Measurements from ENCODE around the gene ADCY7. TPM values are rescaled to one million over a fixed set of nuclear protein-coding genes. Genes with fewer than 3 reads are reported as not detected.
"Not testable (repeated sequence)": the region's sequence is repeated elsewhere in the genome, so short reads cannot be mapped to it uniquely, and the experiment has no call there.

ADCY7 gene
- total RNA-seq, 4 donors from 2014 or later = 4.6 to 44.9 (median 14.1) TPM

- 8 to 60% methylated on average over 2 to 6 of the region's 6 CpGs for WGBS, 2 donors (ENCODE audit: low coverage in 1 of 2)
- no peaks in the 10 kb centered on the region for H3K9me3 ChIP-seq
- no peak overlapping the region for H3K4me3 ChIP-seq
- no peaks in the 10 kb centered on the region for H3K27me3 ChIP-seq
- no peak overlapping the region for H3K27ac ChIP-seq
- no peak for DNase-seq
- TF ChIP-seq POLR2AphosphoS5 (IDR thresholded peaks at IDR 0.05) = no peak
- TF ChIP-seq EP300 (IDR thresholded peaks at IDR 0.05; ENCODE audit: low read depth) = no peak
- no peak for TF ChIP-seq POLR2A (IDR thresholded peaks at IDR 0.05)
- intact Hi-C loops (cut with DNase I; ENCODE audit: low total_unique reads) (no loop called here), in situ Hi-C loops (cut with MboI; ENCODE audit: low pct_ligation_motif_present in 1 of 4, low pct_unique_long_range_greater_than_20kb in 1 of 4, low sequenced_read_pairs in 3 of 4) (loop anchor here in 2 of 4 donors (25.0 kb wide), 2 partner anchors 127 to 427 kb away; partner anchors contain the start of gene BRD7 (in 1 of the 2))
- no peaks in the 10 kb centered on the region for H3K4me1 ChIP-seq
- no peaks in the 10 kb centered on the region for H3K36me3 ChIP-seq
These were observed 30.8 kb upstream of the ADCY7 start for GRCh38 chr16:50235581-50235980.

GRCh38 chr16:50238314-50238713, 28.0 kb upstream of the ADCY7 start:
- H3K4me3 ChIP-seq = no peak overlapping the region
- WGBS, 2 donors (ENCODE audit: low coverage in 1 of 2) = 99 to 100% methylated on average over 1 to 3 of the region's 3 CpGs

GRCh38 chr16:50238868-50239301, 27.5 kb upstream of the ADCY7 start:
- intact Hi-C loops (cut with DNase I; ENCODE audit: low total_unique reads) = no loop called here
- Histone ChIP-seq H3K36me3 (no peaks in the 10 kb centered on the region), H3K27ac (no peak overlapping the region), H3K27me3 (no peaks in the 10 kb centered on the region), H3K9me3 (no peaks in the 10 kb centered on the region), H3K4me1 (peaks cover 0 to 8% (median 5%) of the 10 kb centered on the region in 4 donors), H3K4me3 (no peak overlapping the region)
- TF ChIP-seq CTCF (IDR thresholded peaks at IDR 0.05) (no peak), POLR2AphosphoS5 (IDR thresholded peaks at IDR 0.05) (no peak), POLR2A (IDR thresholded peaks at IDR 0.05) (no peak), EP300 (IDR thresholded peaks at IDR 0.05; ENCODE audit: low read depth) (no peak)
- no peak for DNase-seq
- WGBS, 2 donors (ENCODE audit: low coverage in 1 of 2) = 57 to 65% methylated on average over 5 of the region's 5 CpGs
- in situ Hi-C loops (cut with MboI; ENCODE audit: low pct_ligation_motif_present in 1 of 4, low pct_unique_long_range_greater_than_20kb in 1 of 4, low sequenced_read_pairs in 3 of 4) = loop anchor here in 2 of 4 donors (25.0 kb wide), 2 partner anchors 123 to 423 kb away; partner anchors contain the start of gene BRD7 (in 1 of the 2)

More at GRCh38 chr16:50238314-50238713, 28.0 kb upstream of the ADCY7 start:
- Histone ChIP-seq H3K4me1 (peaks cover 0 to 8% (median 5%) of the 10 kb centered on the region in 4 donors), H3K27ac (no peak overlapping the region), H3K27me3 (no peaks in the 10 kb centered on the region), H3K36me3 (no peaks in the 10 kb centered on the region), H3K9me3 (no peaks in the 10 kb centered on the region)
- in situ Hi-C loops (cut with MboI; ENCODE audit: low pct_ligation_motif_present in 1 of 4, low pct_unique_long_range_greater_than_20kb in 1 of 4, low sequenced_read_pairs in 3 of 4) = loop anchor here in 2 of 4 donors (25.0 kb wide), 2 partner anchors 124 to 424 kb away; partner anchors contain the start of gene BRD7 (in 1 of the 2)
- TF ChIP-seq EP300 (IDR thresholded peaks at IDR 0.05; ENCODE audit: low read depth) = no peak
- no peak for TF ChIP-seq CTCF (IDR thresholded peaks at IDR 0.05)
- no peak for TF ChIP-seq POLR2A (IDR thresholded peaks at IDR 0.05)
- no peak for TF ChIP-seq POLR2AphosphoS5 (IDR thresholded peaks at IDR 0.05)
- intact Hi-C loops (cut with DNase I; ENCODE audit: low total_unique reads) = no loop called here
- no peak for DNase-seq

- H3K27ac ChIP-seq; intact Hi-C loops (cut with DNase I; ENCODE audit: low total_unique reads); H3K27me3 ChIP-seq; DNase-seq; H3K4me3 ChIP-seq; H3K36me3 ChIP-seq; H3K9me3 ChIP-seq: not testable (repeated sequence)
- whole genome bisulfite sequencing, 2 donors (ENCODE audit: low coverage in 1 of 2) = 56 to 69% methylated on average over 4 to 6 of the region's 6 CpGs
- in situ Hi-C loops (cut with MboI; ENCODE audit: low pct_ligation_motif_present in 1 of 4, low pct_unique_long_range_greater_than_20kb in 1 of 4, low sequenced_read_pairs in 3 of 4) = loop anchor here in 3 of 4 donors (10.0 to 25.0 kb wide), 3 partner anchors 112 to 419 kb away; partner anchors contain the start of gene BRD7 (in 1 of the 3)
- H3K4me1 ChIP-seq = peaks cover 8 to 28% (median 20%) of the 10 kb centered on the region in 4 donors
These were observed 23.3 kb upstream of the ADCY7 start for GRCh38 chr16:50243024-50243423.

GRCh38 chr16:50244140-50244503, 22.2 kb upstream of the ADCY7 start:
- Histone ChIP-seq H3K4me3 (no peak overlapping the region), H3K27ac (no peak overlapping the region), H3K4me1 (peaks cover 8 to 28% (median 20%) of the 10 kb centered on the region in 4 donors), H3K36me3 (no peaks in the 10 kb centered on the region), H3K27me3 (no peaks in the 10 kb centered on the region), H3K9me3 (no peaks in the 10 kb centered on the region)
- WGBS, 2 donors (ENCODE audit: low coverage in 1 of 2) = 94% methylated on average over 9 of the region's 9 CpGs; no CpG with 5 or more reads in 1 of the 2 donors
- no peak for DNase-seq
- in situ Hi-C loops (cut with MboI; ENCODE audit: low pct_ligation_motif_present in 1 of 4, low pct_unique_long_range_greater_than_20kb in 1 of 4, low sequenced_read_pairs in 3 of 4) (loop anchor here in 3 of 4 donors (10.0 to 25.0 kb wide), 3 partner anchors 111 to 418 kb away; partner anchors contain the start of gene BRD7 (in 1 of the 3)), intact Hi-C loops (cut with DNase I; ENCODE audit: low total_unique reads) (no loop called here)
- TF ChIP-seq EP300 (IDR thresholded peaks at IDR 0.05; ENCODE audit: low read depth) = no peak
- no peak for TF ChIP-seq POLR2A (IDR thresholded peaks at IDR 0.05)
- no peak for TF ChIP-seq POLR2AphosphoS5 (IDR thresholded peaks at IDR 0.05)
- no peak for TF ChIP-seq CTCF (IDR thresholded peaks at IDR 0.05)
